A673 (cell line): Measurements from ENCODE around the gene LPP.

Experiments
- EZH2 ChIP-seq: fragments of 200-600 bp; sonication (generic); IDR thresholded peaks from 2 replicates; pipeline ENCODE4 v1.6.1; 2017; ENCODE audit warnings: borderline replicate concordance, low read depth, mild to moderate bottlenecking, mixed read lengths, antibody characterized with exemption, low read length; ENCODE audit not compliant: poor library complexity, severe bottlenecking
- TF ChIP-seq, protein P1 (sequence below): fragments of 300-800, 200-600 bp; sonication (generic); conservative IDR thresholded peaks from 2 replicates; pipeline ENCODE4 v1.5.1; 2017; ENCODE audit warnings: low read depth, mild to moderate bottlenecking, antibody characterized with exemption, low read length, moderate library complexity, mixed read lengths

DNA sequence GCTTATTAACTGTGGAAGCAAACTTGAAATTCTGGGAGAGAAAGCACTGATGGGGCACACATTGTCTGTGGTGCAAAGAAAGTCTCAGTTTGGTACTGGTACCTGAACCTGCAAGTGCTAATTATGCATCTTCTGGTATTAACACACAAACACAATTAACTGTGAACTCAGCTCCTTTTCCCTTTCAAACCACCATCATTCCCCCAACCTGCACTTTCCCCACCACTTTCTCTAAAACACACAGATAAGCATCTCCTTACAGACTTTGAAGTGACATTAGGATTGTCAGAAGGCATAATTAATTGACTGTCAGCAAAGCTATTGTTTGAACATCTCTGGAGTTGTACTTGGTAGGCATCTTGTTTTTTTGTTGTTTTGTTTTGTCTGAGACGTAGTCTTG, 565.6 kb downstream of the LPP start:
- TF ChIP-seq, protein P1, sequence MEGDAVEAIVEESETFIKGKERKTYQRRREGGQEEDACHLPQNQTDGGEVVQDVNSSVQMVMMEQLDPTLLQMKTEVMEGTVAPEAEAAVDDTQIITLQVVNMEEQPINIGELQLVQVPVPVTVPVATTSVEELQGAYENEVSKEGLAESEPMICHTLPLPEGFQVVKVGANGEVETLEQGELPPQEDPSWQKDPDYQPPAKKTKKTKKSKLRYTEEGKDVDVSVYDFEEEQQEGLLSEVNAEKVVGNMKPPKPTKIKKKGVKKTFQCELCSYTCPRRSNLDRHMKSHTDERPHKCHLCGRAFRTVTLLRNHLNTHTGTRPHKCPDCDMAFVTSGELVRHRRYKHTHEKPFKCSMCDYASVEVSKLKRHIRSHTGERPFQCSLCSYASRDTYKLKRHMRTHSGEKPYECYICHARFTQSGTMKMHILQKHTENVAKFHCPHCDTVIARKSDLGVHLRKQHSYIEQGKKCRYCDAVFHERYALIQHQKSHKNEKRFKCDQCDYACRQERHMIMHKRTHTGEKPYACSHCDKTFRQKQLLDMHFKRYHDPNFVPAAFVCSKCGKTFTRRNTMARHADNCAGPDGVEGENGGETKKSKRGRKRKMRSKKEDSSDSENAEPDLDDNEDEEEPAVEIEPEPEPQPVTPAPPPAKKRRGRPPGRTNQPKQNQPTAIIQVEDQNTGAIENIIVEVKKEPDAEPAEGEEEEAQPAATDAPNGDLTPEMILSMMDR = no peak
- TF ChIP-seq EZH2 = no peak
